Osteoblast (primary cell): ENCODE results near the gene B3GALT6. TPM values are rescaled to one million over a fixed set of nuclear protein-coding genes. Genes with fewer than 3 reads are reported as not detected.

ENCODE experiments used
- DNase-seq: peaks from one replicate; pipeline ENCODE4 v3.0.0; 2011; ENCODE audit warnings: low spot score, mixed read lengths; ENCODE audit not compliant: insufficient read length; ENCODE audit errors: missing footprints
- H2AFZ ChIP-seq: 2 replicates; pipeline ENCODE4 v1.6.0; 2011; ENCODE audit warnings: mild to moderate bottlenecking, low read length
- H3K27ac ChIP-seq: 2 replicates; pipeline ENCODE4 v1.5.1; 2011; ENCODE audit warnings: mild to moderate bottlenecking, low read depth, low read length, moderate library complexity
- H3K27me3 ChIP-seq: 2 replicates; pipeline ENCODE4 v1.6.0; 2012; ENCODE audit warnings: mild to moderate bottlenecking, control low read depth, inconsistent platforms, low read length, moderate library complexity; ENCODE audit not compliant: insufficient read depth
- H3K36me3 ChIP-seq: 2 replicates; pipeline ENCODE4 v1.5.1; 2011; ENCODE audit warnings: mild to moderate bottlenecking, low read length, control low read depth, moderate library complexity; ENCODE audit not compliant: insufficient read depth
- H3K4me1 ChIP-seq: 2 replicates; pipeline ENCODE4 v1.5.1; 2011; ENCODE audit warnings: mild to moderate bottlenecking, low read length, control low read depth, moderate library complexity; ENCODE audit not compliant: insufficient read depth
- H3K4me2 ChIP-seq: 2 replicates; pipeline ENCODE4 v1.6.0; 2011; ENCODE audit warnings: mild to moderate bottlenecking, low read length; ENCODE audit not compliant: insufficient read depth
- H3K4me3 ChIP-seq: fragments of 200-600 bp; sonication (generic); 3 replicates; pipeline ENCODE4 v1.5.1; 2012; ENCODE audit warnings: mild to moderate bottlenecking, low read length, inconsistent platforms; ENCODE audit not compliant: insufficient read depth
- H3K79me2 ChIP-seq: 2 replicates; pipeline ENCODE4 v1.6.0; 2012; ENCODE audit warnings: mild to moderate bottlenecking, low read length, control low read depth, inconsistent platforms; ENCODE audit not compliant: insufficient read depth
- H3K9me3 ChIP-seq: 2 replicates; pipeline ENCODE4 v1.5.1; 2011; ENCODE audit warnings: low read depth, low read length, control low read depth
- H4K20me1 ChIP-seq: 2 replicates; pipeline ENCODE4 v1.6.0; 2012; ENCODE audit warnings: mild to moderate bottlenecking, low read length, control low read depth; ENCODE audit not compliant: insufficient read depth
- CTCF ChIP-seq: IDR thresholded peaks from 2 replicates; pipeline ENCODE4 v1.5.1; 2011; ENCODE audit warnings: mild to moderate bottlenecking, low read depth, low read length, moderate library complexity; ENCODE audit errors: extremely low read depth
- total RNA-seq: library from RNA; depleted of rRNA; stranded (reverse); fragments of >200 nt; gene quantifications from 2 replicates; pipeline ENCODE4 v1.2.3, GENCODE V29; 2012

B3GALT6 gene
- total RNA-seq, 1 donor = 29.7 TPM

- Histone ChIP-seq H3K27me3 (peaks cover 25% of the 10 kb centered on the region), H3K9me3 (no peaks in the 10 kb centered on the region), H3K79me2 (no peaks in the 10 kb centered on the region), H2AFZ (no peak overlapping the region), H3K36me3 (no peaks in the 10 kb centered on the region), H4K20me1 (peaks cover 3% of the 10 kb centered on the region), H3K4me1 (no peaks in the 10 kb centered on the region), H3K27ac (no peak overlapping the region), H3K4me2 (no peak overlapping the region), H3K4me3 (no peak overlapping the region)
- DNase-seq = peak; percentile 92
- TF ChIP-seq CTCF = no peak
These were observed 9.7 kb downstream of the B3GALT6 start for GRCh38 chr1:1241588-1242219.

GRCh38 chr1:1242461-1243265 is 10.6 kb downstream of the B3GALT6 start:
- Histone ChIP-seq H2AFZ (no peak overlapping the region), H3K4me1 (no peaks in the 10 kb centered on the region), H3K27ac (no peak overlapping the region)

GRCh38 chr1:1243266-1243660 is 11.2 kb downstream of the B3GALT6 start:
- peak; percentile 90 for DNase-seq
- peaks cover 13% of the 10 kb centered on the region for H3K27me3 ChIP-seq
- H3K79me2 ChIP-seq = no peaks in the 10 kb centered on the region
- no peak overlapping the region for H3K4me2 ChIP-seq
- H3K27ac ChIP-seq = no peak overlapping the region
- no peak overlapping the region for H2AFZ ChIP-seq
- H3K9me3 ChIP-seq = no peaks in the 10 kb centered on the region
- no peak overlapping the region for H3K4me3 ChIP-seq
- H3K4me1 ChIP-seq = no peaks in the 10 kb centered on the region
- H4K20me1 ChIP-seq = peaks cover 6% of the 10 kb centered on the region
- H3K36me3 ChIP-seq = no peaks in the 10 kb centered on the region
- TF ChIP-seq CTCF = no peak

More at GRCh38 chr1:1242461-1243265, 10.6 kb downstream of the B3GALT6 start:
- Histone ChIP-seq H3K27me3 (peaks cover 19% of the 10 kb centered on the region), H3K79me2 (no peaks in the 10 kb centered on the region), H3K36me3 (no peaks in the 10 kb centered on the region), H4K20me1 (peaks cover 6% of the 10 kb centered on the region), H3K4me3 (no peak overlapping the region), H3K4me2 (no peak overlapping the region), H3K9me3 (no peaks in the 10 kb centered on the region)
- no peak for TF ChIP-seq CTCF
- DNase-seq = no peak

GRCh38 chr1:1243807-1244191 is 11.8 kb downstream of the B3GALT6 start:
- Histone ChIP-seq H3K27ac (no peak overlapping the region), H3K4me2 (no peak overlapping the region), H3K36me3 (no peaks in the 10 kb centered on the region), H4K20me1 (peaks cover 6% of the 10 kb centered on the region), H3K4me3 (no peak overlapping the region), H3K9me3 (no peaks in the 10 kb centered on the region), H2AFZ (no peak overlapping the region), H3K79me2 (no peaks in the 10 kb centered on the region), H3K27me3 (peaks cover 9% of the 10 kb centered on the region), H3K4me1 (no peaks in the 10 kb centered on the region)
- peak; percentile 88 for DNase-seq
- TF ChIP-seq CTCF = no peak
